HG03460 (cell line): ENCODE measurements around the gene PARP16.
"Not testable (repeated sequence)": the region's sequence is repeated elsewhere in the genome, so short reads cannot be mapped to it uniquely, and the experiment has no call there.

ENCODE experiments used
- ATAC-seq: cut with Tn5 transposase; IDR thresholded peaks from one replicate; pipeline ENCODE4 v1.9.1; 2021; ENCODE audit not compliant: unreplicated experiment

PARP16 gene

GRCh38 chr15:65278480-65278879 lies 8.2 kb downstream of the PARP16 start:
- ATAC-seq = no peak

GRCh38 chr15:65277015-65277414 lies 9.7 kb downstream of the PARP16 start:
- no peak for ATAC-seq

- no peak for ATAC-seq
Observed at GRCh38 chr15:65275728-65276126, 11.0 kb downstream of the PARP16 start.

- no peak for ATAC-seq
Observed at GRCh38 chr15:65275104-65275727, 11.5 kb downstream of the PARP16 start.

GRCh38 chr15:65270811-65271545 lies 15.7 kb downstream of the PARP16 start:
- not testable (repeated sequence) for ATAC-seq

GRCh38 chr15:65268411-65268810 lies 18.3 kb downstream of the PARP16 start:
- no peak for ATAC-seq

GRCh38 chr15:65266469-65266868 lies 20.2 kb downstream of the PARP16 start:
- ATAC-seq = no peak

GRCh38 chr15:65264863-65265430 lies 21.7 kb downstream of the PARP16 start:
- ATAC-seq = no peak

- no peak for ATAC-seq
Observed at GRCh38 chr15:65263313-65263712, 23.4 kb downstream of the PARP16 start.

- no peak for ATAC-seq
Observed at GRCh38 chr15:65260968-65261367, 25.7 kb downstream of the PARP16 start.

GRCh38 chr15:65259367-65259797 lies 27.3 kb downstream of the PARP16 start:
- ATAC-seq = no peak

- no peak for ATAC-seq
Observed at GRCh38 chr15:65258375-65259262, 28.1 kb downstream of the PARP16 start.

- no peak for ATAC-seq
Observed at GRCh38 chr15:65255486-65256140, 31.1 kb downstream of the PARP16 start.

- no peak for ATAC-seq
Observed at GRCh38 chr15:65254758-65255157, 31.9 kb downstream of the PARP16 start.

- ATAC-seq = no peak
Observed at GRCh38 chr15:65254356-65254755, 32.3 kb downstream of the PARP16 start.

GRCh38 chr15:65249641-65250040 lies 37.0 kb downstream of the PARP16 start:
- peak; percentile 62 for ATAC-seq

GRCh38 chr15:65248511-65249255 lies 38.0 kb downstream of the PARP16 start:
- no peak for ATAC-seq

- ATAC-seq = no peak
Observed at GRCh38 chr15:65246939-65247338, 39.7 kb downstream of the PARP16 start.

- ATAC-seq = no peak
Observed at GRCh38 chr15:65246026-65246714, 40.5 kb downstream of the PARP16 start.
